CD4-positive, alpha-beta T cell treated with Interleukin-21 for 1 hour (primary cell): ENCODE measurements around the gene ZBTB7C.

Experiments used
- DNase-seq: peaks from one replicate; pipeline ENCODE4 v3.0.0-alpha.2; 2020

ZBTB7C gene

GRCh38 chr18:48159816-48160215 is 249.4 kb downstream of the ZBTB7C start:
- DNase-seq: no peak

DNA sequence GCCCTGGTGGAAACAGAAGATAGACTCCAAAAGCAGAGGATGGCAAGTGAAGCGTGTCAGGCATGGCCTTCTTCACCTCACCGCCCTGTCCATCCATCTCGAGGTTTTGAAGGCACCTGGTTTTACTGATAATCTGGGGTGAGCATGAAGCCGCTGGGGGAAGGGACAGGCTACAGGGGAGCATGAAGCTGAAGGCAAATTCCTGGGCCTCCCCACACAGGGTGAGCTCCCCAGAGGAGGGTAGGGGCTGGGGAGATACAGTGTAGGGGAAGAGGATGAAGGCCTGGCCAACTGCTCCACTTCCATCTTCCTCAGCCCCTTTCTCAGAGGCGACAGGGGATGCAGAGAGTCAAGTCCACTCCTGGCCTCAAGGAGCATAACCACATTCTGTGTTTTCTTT is 250.5 kb downstream of the ZBTB7C start:
- no peak for DNase-seq

GRCh38 chr18:48157956-48158355 is 251.2 kb downstream of the ZBTB7C start:
- DNase-seq: no peak

GRCh38 chr18:48155856-48156255 is 253.3 kb downstream of the ZBTB7C start:
- no peak for DNase-seq

DNA sequence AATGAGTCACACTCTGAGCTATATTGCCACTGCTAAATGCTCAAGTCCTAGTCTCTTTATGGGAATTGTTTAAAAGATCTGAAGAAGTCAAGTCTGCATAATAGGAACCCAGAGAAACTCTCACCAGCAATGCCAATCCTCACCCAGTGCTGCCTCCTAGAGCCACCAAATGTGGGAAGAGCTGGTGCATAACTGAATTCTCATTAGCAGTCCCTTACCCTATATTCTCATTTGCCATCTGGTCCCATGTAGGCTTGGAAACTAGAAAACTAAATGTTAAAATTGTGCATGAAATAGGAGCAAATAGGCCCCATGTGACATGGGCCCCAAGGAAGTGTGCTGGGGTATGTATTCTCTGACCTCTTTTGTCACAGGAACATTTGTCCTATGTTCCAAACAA is 254.4 kb downstream of the ZBTB7C start:
- DNase-seq: no peak

- DNase-seq: no peak
Measured at GRCh38 chr18:48153613-48154481, 255.3 kb downstream of the ZBTB7C start.

DNA sequence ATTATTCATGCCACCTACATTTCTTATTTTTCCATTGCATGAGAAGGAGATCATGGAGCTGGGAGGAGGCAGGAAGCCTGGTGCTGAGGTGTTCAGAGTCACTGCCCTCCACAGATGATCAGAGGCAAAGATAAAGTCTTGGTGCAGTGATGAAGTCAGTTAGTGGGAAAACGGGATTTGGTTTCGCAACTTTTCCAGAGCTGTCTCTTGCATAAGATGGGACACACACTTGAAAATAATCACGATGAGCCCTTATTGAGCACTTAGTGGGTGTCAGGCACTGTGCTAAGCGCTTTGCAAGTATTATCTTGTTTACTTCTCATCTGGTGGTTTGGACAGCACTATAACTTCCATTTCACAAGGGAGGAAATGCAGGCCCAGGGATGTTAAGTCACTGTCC is 256.6 kb downstream of the ZBTB7C start:
- DNase-seq: no peak

GRCh38 chr18:48151421-48152065 is 257.6 kb downstream of the ZBTB7C start:
- no peak for DNase-seq

DNA sequence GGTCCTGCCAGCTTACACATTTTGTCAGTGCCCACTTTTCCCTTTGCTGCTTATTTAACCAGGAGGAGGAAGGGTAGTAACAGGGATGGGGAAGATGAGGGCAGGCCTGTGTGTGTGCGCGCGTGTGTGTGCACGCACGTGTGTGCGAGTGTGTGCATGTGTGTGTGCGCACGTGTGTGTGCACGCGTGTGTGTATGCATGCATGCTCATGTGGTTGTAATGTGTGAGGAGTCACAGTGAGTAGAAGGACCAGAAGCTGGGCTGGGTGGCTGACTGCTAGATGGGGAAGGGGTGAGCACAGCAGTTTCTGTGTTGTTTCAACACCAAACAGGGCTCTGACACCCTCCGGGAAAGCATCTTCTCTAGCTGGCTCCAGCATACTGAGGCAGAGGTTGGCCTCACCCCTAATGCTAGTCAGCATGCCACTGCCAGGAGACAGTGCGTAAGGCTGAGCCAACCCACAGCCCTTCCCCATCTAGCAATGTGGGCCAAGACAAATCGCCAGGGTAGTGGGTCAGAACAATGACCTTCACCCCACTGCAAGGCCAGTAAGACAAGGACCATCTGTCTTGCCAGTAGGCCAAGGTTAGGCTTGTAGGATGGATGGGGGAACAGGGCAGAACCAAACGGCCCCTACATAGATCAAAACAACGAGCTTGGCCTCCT is 260.0 kb downstream of the ZBTB7C start:
- no peak for DNase-seq

GRCh38 chr18:48142994-48143393 is 266.2 kb downstream of the ZBTB7C start:
- no peak for DNase-seq

DNA sequence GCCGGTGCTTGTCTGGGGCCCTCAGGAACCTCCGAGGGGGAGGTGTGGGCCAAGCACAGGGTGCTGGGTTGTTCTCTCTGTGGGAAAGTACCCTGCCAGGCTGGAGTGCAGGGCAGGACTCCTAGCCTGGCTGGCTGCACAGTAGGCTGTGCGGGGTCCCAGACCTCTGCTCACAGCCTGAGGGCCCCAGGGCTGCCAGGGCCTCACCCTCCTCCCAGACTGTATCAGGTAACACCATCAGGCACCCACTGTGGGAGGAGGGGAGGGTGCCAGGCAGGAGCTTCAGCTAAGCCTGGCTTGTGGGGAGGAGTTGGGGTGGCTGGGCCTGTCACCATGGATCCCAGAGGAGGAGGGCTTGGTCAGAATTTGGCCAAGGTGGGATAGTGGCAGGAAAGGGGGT is 266.8 kb downstream of the ZBTB7C start:
- DNase-seq: no peak

DNA sequence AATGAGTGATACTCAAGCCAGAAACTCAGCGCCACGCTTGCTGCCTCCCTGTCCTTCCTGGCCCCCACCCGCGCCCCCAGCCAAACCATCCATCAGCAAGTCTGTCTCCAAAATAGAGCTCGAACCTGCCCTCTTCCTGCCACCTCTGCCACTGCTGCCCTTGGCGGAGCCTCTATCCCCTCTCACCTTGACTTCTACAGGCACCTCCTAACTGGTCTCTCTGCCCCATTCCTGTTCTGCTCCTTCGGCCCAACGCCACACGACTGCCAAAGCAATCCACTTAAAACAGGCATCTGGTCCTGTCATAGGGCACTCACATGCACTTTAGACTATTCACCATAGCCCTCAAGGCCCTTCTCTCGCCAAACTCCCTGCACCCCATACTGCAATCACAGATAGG is 268.5 kb downstream of the ZBTB7C start:
- DNase-seq: no peak

- DNase-seq: no peak
Measured at GRCh38 chr18:48139431-48140347, 269.5 kb downstream of the ZBTB7C start.

GRCh38 chr18:48138660-48139430 is 270.3 kb downstream of the ZBTB7C start:
- no peak for DNase-seq

DNA sequence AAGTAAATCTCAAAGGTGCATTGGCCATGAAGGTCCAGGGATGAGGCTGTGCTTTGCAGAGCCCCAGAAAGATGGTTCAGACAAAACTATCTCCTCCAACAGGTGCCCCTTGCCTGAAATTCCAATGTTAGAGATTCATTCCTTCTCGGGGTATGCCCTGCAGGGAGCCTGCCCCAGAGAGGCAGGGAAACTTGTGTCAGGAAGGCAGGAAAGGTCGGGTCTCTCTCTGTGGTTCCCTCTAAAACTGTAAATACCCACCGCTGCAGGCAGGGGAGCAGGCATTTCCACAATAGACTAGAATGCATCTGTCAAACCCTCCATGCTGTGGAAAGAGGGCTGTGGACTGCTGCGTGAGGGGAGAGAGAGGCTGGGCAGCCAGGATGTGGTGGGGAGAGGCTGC is 271.0 kb downstream of the ZBTB7C start:
- no peak for DNase-seq

DNA sequence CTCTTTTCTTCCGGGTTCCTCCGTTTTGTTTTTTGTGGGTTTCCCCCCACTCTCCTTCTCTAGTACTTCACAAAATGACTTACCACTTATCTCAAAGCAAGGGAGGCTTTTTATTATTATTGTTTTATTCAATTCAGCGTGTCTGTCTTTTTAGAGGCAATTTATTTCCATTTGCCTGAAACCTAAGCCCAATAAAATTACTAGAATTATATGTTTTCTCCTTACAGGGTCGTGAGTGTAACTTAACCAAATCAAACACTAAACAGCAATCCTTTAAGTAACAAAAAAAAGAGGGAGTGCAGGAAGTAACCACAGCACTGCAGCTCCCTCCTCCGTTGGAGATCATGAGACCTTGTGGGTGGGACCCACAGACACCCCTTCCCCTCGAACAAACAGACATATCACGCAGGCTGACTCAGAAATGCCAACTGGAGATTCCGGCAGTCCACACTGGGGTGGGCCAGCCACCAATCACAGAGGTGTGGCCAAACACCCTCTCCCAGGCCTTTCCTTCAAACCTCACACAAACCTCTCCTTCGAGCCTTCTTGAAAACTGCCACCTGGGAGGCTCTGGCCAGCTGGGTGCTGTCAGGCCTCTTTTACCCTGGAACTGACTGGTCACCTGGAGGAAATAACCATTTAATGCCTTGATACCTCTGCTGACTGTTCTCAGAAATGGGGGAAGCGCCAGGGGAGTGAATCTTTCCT is 271.7 kb downstream of the ZBTB7C start:
- no peak for DNase-seq

DNA sequence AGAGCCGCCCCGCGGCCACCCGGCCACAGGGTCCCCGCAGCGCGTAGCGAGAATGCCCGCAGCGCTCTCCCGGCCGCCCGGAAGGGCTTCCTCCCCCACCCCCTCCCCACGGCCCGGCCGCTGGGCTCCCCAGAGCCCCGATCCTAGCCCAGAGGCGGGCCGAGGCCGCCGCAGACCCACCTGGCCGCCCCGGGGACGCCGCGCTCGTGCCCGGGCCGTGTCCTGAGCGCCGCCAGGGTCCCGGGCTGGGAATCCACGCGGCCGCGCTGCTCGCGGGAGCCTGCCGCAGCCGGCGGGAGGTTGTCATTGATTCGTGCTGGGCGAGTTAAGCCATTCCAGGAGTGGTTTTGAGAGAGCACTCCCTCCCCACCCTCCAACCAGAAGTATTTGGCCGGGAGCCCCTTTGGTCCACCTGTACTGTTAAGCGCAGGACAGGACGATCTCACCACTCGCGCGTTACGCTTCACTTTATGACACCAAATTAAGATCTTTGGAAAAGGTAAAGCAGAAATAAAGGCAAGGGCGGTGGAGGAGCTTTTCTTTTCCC is 272.3 kb downstream of the ZBTB7C start:
- no peak for DNase-seq

DNA sequence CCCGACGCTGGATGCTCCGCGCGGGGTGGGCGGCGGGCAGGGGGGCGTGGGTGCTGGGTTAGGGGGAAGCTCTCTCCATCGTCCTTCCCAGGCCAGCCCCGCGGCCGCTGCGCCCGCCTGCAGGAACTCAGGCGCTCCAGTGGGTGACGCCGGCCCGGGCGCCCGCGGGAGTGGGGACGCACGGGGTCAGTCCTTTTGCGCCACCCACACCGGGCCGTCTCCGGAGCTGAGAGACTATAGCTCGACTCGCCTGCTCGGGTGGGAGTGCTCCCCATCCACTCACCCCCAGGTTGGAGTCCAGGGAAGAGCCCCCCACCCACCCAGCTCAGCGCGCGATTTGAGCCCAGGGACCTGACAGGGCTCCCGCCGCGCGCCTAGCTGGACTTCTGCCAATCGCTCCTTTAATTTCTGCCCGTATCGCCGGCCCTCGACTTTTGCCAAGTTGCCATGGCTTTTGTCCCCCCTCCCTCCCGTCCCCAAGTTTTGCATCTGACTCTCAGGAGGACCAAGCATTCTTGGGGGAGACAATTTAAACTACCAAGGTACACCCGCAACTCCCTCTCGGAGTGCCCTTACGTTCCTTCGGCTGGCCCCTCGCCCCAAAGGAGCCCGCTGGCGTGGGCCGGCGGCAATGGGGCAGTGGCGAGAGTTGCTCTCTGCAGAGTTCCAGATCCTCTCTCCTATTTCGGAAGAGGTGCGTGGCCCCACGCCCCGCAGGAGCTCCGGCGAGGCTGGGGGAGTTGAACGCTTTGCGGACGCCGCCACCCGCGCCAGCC is 272.9 kb downstream of the ZBTB7C start:
- no peak for DNase-seq

- no peak for DNase-seq
Measured at GRCh38 chr18:48135436-48135966, 273.7 kb downstream of the ZBTB7C start.

- DNase-seq: no peak
Measured at GRCh38 chr18:48134609-48135008, 274.6 kb downstream of the ZBTB7C start.
